Prostate gland (tissue), 2 donors: ENCODE results near the gene IQGAP2. TPM values are rescaled to one million over a fixed set of nuclear protein-coding genes. Genes with fewer than 3 reads are reported as not detected.

Experiments used
- DNase-seq: peaks from one replicate; pipeline ENCODE4 v3.0.0-alpha.2; 2019; ENCODE audit warnings: low spot score
- H3K27ac ChIP-seq, 2 donors: fragments of 200-600 bp; sonication (generic); 2 replicates each; pipeline ENCODE4 v1.5.1; 2017 to 2019
- H3K27me3 ChIP-seq: fragments of 200-600 bp; sonication (generic); replicated peaks from 2 replicates; pipeline ENCODE4 v1.5.1; 2019; ENCODE audit not compliant: insufficient read depth
- H3K36me3 ChIP-seq, 2 donors: fragments of 200-600 bp; sonication (generic); 1 replicate in 1 of 2; 2 replicates in 1 of 2; pipeline versions ENCODE4 v1.5.1 to v1.8.1; 2017 to 2019
- H3K4me1 ChIP-seq: fragments of 200-600 bp; sonication (generic); replicated peaks from 2 replicates; pipeline ENCODE4 v1.5.1; 2019
- H3K4me3 ChIP-seq, 2 donors: fragments of 200-600 bp; sonication (generic); 2 replicates each; pipeline ENCODE4 v1.5.1; 2017 to 2019
- H3K9me3 ChIP-seq: fragments of 200-600 bp; sonication (generic); 2 replicates; pipeline ENCODE4 v1.5.1; 2017
- POLR2A ChIP-seq: fragments of 450-650 bp; IDR thresholded peaks from one replicate; pipeline ENCODE4 v1.6.1; 2016; ENCODE audit warnings: antibody characterized with exemption, mild to moderate bottlenecking
- POLR2AphosphoS5 ChIP-seq: sonication (generic); formaldehyde crosslinking; IDR thresholded peaks from one replicate; pipeline ENCODE4 v1.6.1; 2017; ENCODE audit warnings: antibody characterized with exemption
- WGBS: methylation state at CpG from one replicate; pipeline ENCODE4 v1.1.5; 2018; 5-methylcytosine and 5-hydroxymethylcytosine counted together
- intact Hi-C: fragments of 100-400 bp; cut with DNase I; formaldehyde crosslinking; loops from one replicate; pipeline ENCODE4 v1.14.2; 2022
- total RNA-seq, 2 donors: library from RNA; depleted of rRNA; stranded (reverse); fragments of >200 nt; gene quantifications; one replicate each; pipeline ENCODE4 v1.1.0, GENCODE V29; 2016
- TF ChIP-seq, protein P1 (sequence below), 4 experiments: fragments of 200-600 bp in 2 of 4; fragments of 450-650 bp in 2 of 4; sonication (generic) in 2 of 4; IDR thresholded peaks; 1 replicate in 3 of 4; 2 replicates in 1 of 4; pipeline ENCODE4 v1.5.1; 2016 to 2019; ENCODE audit warnings: antibody characterized with exemption in 4 of 4, mild to moderate bottlenecking in 2 of 4, moderate library complexity in 2 of 4

Gene IQGAP2
- total RNA-seq, 2 donors from 2014 or later: 41.5 to 64.9 TPM

DNA sequence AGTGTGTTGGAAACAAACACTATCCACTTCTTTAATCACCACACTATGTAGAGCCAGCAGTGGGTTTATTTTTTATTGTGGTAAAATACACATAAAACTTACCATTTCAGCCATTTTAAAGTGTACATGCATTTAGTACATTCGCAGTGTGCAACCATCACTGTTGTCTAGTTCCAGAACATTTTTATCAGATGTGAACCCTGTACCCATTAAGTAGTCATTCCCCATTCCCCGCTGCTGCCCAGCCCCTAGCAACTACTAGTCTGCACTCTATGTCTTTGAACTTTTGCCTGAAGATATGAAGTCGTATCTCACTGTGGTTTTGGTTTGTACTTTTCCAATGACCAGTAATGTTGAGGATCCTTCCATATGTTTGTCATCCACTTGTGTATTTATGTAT lies 282.6 kb downstream of the IQGAP2 start:
- intact Hi-C loops: no loop called here
- Histone ChIP-seq H3K36me3 (no peaks in the 10 kb centered on the region), H3K27me3 (no peaks in the 10 kb centered on the region), H3K9me3 (no peaks in the 10 kb centered on the region), H3K4me1 (no peaks in the 10 kb centered on the region), H3K4me3 (no peak overlapping the region), H3K27ac (no peak overlapping the region)
- DNase-seq: no peak
- TF ChIP-seq POLR2A (no peak), POLR2AphosphoS5 (no peak)
- TF ChIP-seq, protein P1, sequence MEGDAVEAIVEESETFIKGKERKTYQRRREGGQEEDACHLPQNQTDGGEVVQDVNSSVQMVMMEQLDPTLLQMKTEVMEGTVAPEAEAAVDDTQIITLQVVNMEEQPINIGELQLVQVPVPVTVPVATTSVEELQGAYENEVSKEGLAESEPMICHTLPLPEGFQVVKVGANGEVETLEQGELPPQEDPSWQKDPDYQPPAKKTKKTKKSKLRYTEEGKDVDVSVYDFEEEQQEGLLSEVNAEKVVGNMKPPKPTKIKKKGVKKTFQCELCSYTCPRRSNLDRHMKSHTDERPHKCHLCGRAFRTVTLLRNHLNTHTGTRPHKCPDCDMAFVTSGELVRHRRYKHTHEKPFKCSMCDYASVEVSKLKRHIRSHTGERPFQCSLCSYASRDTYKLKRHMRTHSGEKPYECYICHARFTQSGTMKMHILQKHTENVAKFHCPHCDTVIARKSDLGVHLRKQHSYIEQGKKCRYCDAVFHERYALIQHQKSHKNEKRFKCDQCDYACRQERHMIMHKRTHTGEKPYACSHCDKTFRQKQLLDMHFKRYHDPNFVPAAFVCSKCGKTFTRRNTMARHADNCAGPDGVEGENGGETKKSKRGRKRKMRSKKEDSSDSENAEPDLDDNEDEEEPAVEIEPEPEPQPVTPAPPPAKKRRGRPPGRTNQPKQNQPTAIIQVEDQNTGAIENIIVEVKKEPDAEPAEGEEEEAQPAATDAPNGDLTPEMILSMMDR (IDR thresholded peaks at IDR 0.05): no peak
- 88% methylated on average over 3 of the region's 3 CpGs for WGBS

DNA sequence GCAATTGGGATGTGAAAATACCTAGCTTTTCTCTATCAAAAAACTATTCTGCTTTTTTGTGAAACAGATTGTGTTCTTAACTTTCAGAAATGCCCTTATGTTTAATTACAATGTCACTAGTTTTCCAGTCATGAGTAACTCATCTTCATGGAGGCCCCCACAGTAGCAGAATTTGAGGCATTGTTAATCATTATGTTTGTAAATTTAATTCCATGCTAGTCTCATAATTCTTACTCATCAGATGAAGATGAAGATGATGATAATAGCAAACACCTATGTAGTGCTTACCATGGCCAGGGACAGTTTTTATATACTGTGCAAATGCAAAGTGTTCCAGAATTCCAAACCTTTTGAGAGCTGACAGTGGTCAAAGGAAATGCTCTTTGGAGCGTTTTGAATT lies 285.1 kb downstream of the IQGAP2 start:
- Histone ChIP-seq H3K27me3 (no peaks in the 10 kb centered on the region), H3K4me1 (peaks cover 10% of the 10 kb centered on the region), H3K36me3 (no peaks in the 10 kb centered on the region), H3K27ac (no peak overlapping the region), H3K4me3 (no peak overlapping the region), H3K9me3 (no peaks in the 10 kb centered on the region)
- 100% methylated on average over 1 of the region's 1 CpG for WGBS
- intact Hi-C loops: no loop called here
- TF ChIP-seq POLR2A: no peak
- TF ChIP-seq, protein P1 (IDR thresholded peaks at IDR 0.05): no peak
- no peak for TF ChIP-seq POLR2AphosphoS5
- DNase-seq: no peak

DNA sequence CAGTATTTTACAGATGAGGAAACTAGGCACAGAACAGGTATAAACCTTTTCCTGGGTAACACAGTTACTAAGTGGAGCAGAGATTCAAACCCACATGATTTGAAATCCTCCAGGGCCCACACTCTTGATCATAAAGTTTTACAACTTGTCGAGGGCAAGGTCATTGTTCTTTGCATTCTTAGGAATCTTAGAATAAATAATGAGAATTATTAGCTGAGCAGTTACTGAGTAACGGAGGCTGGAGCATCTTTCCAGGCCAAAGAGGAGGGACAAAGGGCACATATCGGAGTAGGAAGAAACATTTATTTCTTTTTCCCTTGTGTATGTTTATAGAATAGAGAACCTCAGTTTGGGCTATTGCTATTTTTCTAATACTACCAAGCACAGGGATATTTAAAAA lies 285.8 kb downstream of the IQGAP2 start:
- Histone ChIP-seq H3K4me3 (no peak overlapping the region), H3K27me3 (no peaks in the 10 kb centered on the region), H3K9me3 (no peaks in the 10 kb centered on the region), H3K4me1 (peaks cover 10% of the 10 kb centered on the region), H3K27ac (no peak overlapping the region), H3K36me3 (no peaks in the 10 kb centered on the region)
- 57% methylated on average over 3 of the region's 3 CpGs for WGBS
- TF ChIP-seq POLR2AphosphoS5 (no peak), POLR2A (no peak)
- TF ChIP-seq, protein P1 (IDR thresholded peaks at IDR 0.05): no peak
- no peak for DNase-seq
- intact Hi-C loops: no loop called here

DNA sequence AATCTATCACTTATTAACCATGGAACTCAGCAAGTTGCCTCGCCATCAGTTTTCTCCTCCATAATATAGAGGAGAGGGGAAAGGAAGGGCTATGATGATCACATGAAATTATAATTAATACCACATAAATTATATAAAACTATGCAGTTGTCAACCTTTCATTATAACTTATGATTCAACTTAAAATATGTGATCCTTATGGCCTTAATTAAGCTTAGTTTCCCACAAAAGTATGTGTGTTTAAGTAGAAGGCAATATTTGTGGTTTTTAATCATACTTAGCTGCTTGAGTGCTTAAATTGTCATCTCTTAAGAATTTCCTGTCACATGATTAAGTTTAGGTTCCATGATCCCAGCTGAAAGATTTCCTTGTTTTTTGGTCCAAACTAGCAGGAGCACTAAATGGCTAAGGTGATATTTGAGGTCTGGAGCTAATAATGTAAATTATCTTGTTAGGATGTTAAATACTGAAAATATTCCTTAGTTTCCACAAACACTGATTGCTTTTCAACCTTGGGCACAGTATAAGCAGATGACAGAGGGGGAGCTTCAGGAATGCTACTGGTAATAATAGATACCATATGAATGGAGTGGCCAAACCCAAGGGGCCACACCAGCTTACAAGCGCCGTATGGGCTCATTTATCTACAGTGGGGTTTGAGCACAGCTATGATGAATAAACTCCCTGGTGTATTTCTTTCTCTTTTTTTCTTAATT lies 286.4 kb downstream of the IQGAP2 start:
- TF ChIP-seq, protein P1 (IDR thresholded peaks at IDR 0.05): no peak
- TF ChIP-seq POLR2A: no peak
- no peak for TF ChIP-seq POLR2AphosphoS5
- intact Hi-C loops: no loop called here
- peak overlapping the region; percentile 74 to 81 for H3K27ac ChIP-seq
- H3K27me3 ChIP-seq: no peaks in the 10 kb centered on the region
- H3K9me3 ChIP-seq: no peaks in the 10 kb centered on the region
- peaks cover 10% of the 10 kb centered on the region for H3K4me1 ChIP-seq
- H3K4me3 ChIP-seq: no peak overlapping the region
- 98% methylated on average over 3 of the region's 3 CpGs for WGBS
- no peaks in the 10 kb centered on the region for H3K36me3 ChIP-seq
- no peak for DNase-seq

DNA sequence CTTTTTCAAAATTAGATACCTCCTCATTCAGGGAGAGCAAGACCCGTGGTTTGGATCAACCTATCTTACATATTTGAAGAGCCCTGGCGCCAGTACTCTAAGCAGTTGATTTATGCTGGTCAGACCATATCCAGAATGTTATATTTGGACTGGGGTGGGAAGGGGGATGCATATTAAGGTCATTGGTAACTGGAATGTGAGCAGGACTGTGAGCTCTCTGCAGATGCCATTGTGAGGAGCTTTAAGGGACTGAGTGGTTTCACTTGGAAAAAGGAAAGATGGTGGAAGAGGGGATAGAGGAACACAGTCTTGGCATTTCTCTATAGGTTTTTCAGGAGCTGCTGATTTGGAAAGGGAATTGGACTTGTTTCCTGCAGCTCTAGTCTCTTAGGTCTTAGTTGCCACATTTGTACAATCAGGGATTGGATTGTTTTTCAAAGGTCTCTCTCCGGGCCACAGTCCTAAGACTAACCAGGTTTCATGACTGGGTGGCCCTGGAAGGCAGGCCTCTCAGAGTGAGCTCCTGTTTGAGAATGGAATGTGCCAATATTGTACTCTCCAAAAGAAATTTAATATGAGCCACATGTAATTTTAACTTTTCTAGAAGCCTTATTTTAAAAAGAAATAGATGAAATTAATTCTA lies 287.1 kb downstream of the IQGAP2 start:
- intact Hi-C loops: no loop called here
- H3K36me3 ChIP-seq: no peaks in the 10 kb centered on the region
- H3K27ac ChIP-seq: peak overlapping the region; percentile 74 to 81
- 93% methylated on average over 3 of the region's 3 CpGs for WGBS
- DNase-seq: no peak
- H3K27me3 ChIP-seq: no peaks in the 10 kb centered on the region
- TF ChIP-seq, protein P1 (IDR thresholded peaks at IDR 0.05): no peak
- no peak for TF ChIP-seq POLR2A
- TF ChIP-seq POLR2AphosphoS5: no peak
- peaks cover 10% of the 10 kb centered on the region for H3K4me1 ChIP-seq
- H3K9me3 ChIP-seq: no peaks in the 10 kb centered on the region
- no peak overlapping the region for H3K4me3 ChIP-seq
